Esophagus squamous epithelium (tissue), 4 donors: Measurements from ENCODE around the gene CLBA1.
A peak's percentile ranks its signal among the peaks of the same experiment; 100 is the strongest.

Experiments
- CTCF ChIP-seq, 6 experiments: fragments of 450-650 bp in 4 of 6; fragments of 200-600 bp in 2 of 6; sonication (generic) in 2 of 6; IDR thresholded peaks; one replicate each; pipeline ENCODE4 v1.5.1; 2016 to 2019; ENCODE audit warnings: antibody characterized with exemption in 6 of 6, mild to moderate bottlenecking in 4 of 6, moderate library complexity in 4 of 6
- POLR2A ChIP-seq, 4 donors: fragments of 450-650 bp; IDR thresholded peaks; one replicate each; pipeline ENCODE4 v1.6.1; 2017; ENCODE audit warnings: antibody characterized with exemption in 4 of 4, mild to moderate bottlenecking in 4 of 4, moderate library complexity in 3 of 4

GRCh38 chr14:104967386-104968152, 18.0 kb upstream of the CLBA1 start:
- no peak for TF ChIP-seq CTCF (IDR thresholded peaks at IDR 0.05)
- peak in 2 of 4 donors; percentile 62 to 72 for TF ChIP-seq POLR2A (IDR thresholded peaks at IDR 0.05)
